Renal cortex interstitium (tissue), 11 donors: ENCODE results near the gene KCNH2. TPM values are rescaled to one million over a fixed set of nuclear protein-coding genes. Genes with fewer than 3 reads are reported as not detected.

ENCODE experiments used
- DNase-seq, 11 donors: peaks; one replicate each; pipeline ENCODE4 v3.0.0-alpha.2; 2013; ENCODE audit warnings: low read depth in 9 of 11, low spot score in 4 of 11; ENCODE audit errors: extremely low read depth in 1 of 11
- polyA plus RNA-seq, 3 donors: library from polyadenylated mRNA; unstranded; fragments of 120-200 nt; gene quantifications; one replicate each; pipeline ENCODE4 v1.2.1, GENCODE V29; 2013; ENCODE audit not compliant: insufficient read length in 3 of 3

The KCNH2 gene
- polyA plus RNA-seq, 3 donors, result 13.6 to 21.8 (median 20.2) TPM

- no peak for DNase-seq
Measured at GRCh38 chr7:151000897-151001495, 22.9 kb upstream of the KCNH2 start.

- DNase-seq, result no peak
Measured at GRCh38 chr7:150999497-151000230, 21.5 kb upstream of the KCNH2 start.

GRCh38 chr7:150999001-150999400 is 20.9 kb upstream of the KCNH2 start:
- DNase-seq, result no peak

GRCh38 chr7:150998341-150998740 is 20.2 kb upstream of the KCNH2 start:
- DNase-seq, result no peak

GRCh38 chr7:150997817-150998216 is 19.7 kb upstream of the KCNH2 start:
- DNase-seq, result no peak

GRCh38 chr7:150997075-150997511 is 19.0 kb upstream of the KCNH2 start:
- DNase-seq, result no peak

GRCh38 chr7:150996376-150997074 is 18.4 kb upstream of the KCNH2 start:
- no peak for DNase-seq

- no peak for DNase-seq
Measured at GRCh38 chr7:150994838-150995510, 16.9 kb upstream of the KCNH2 start.

- no peak for DNase-seq
Measured at GRCh38 chr7:150994141-150994837, 16.2 kb upstream of the KCNH2 start.

- DNase-seq, result no peak
Measured at GRCh38 chr7:150993511-150993910, 15.4 kb upstream of the KCNH2 start.

GRCh38 chr7:150992833-150993302 is 14.7 kb upstream of the KCNH2 start:
- no peak for DNase-seq

GRCh38 chr7:150992051-150992640 is 14.0 kb upstream of the KCNH2 start:
- DNase-seq, result no peak

GRCh38 chr7:150990416-150991186 is 12.5 kb upstream of the KCNH2 start, which contains the start of gene NOS3:
Gene NOS3, plus strand, starts transcription at chr7:150991017. Its CDS starts 2,787 bp downstream, at chr7:150993804.
- DNase-seq, result no peak

- DNase-seq, result no peak
Measured at GRCh38 chr7:150989456-150989855, 11.3 kb upstream of the KCNH2 start.

- peak in 2 of 11 donors; percentile 63 to 64 for DNase-seq
Measured at GRCh38 chr7:150988230-150989226, 10.4 kb upstream of the KCNH2 start.

GRCh38 chr7:150986556-150986955 is 8.4 kb upstream of the KCNH2 start:
- DNase-seq, result no peak

- no peak for DNase-seq
Measured at GRCh38 chr7:150986099-150986512, 8.0 kb upstream of the KCNH2 start.
